ENCODE results near the gene ANKRD55. TPM values are rescaled to one million over a fixed set of nuclear protein-coding genes. Genes with fewer than 3 reads are reported as not detected.

Gene ANKRD55
- total RNA-seq, 1 experiment from 2014 or later: not detected

DNA sequence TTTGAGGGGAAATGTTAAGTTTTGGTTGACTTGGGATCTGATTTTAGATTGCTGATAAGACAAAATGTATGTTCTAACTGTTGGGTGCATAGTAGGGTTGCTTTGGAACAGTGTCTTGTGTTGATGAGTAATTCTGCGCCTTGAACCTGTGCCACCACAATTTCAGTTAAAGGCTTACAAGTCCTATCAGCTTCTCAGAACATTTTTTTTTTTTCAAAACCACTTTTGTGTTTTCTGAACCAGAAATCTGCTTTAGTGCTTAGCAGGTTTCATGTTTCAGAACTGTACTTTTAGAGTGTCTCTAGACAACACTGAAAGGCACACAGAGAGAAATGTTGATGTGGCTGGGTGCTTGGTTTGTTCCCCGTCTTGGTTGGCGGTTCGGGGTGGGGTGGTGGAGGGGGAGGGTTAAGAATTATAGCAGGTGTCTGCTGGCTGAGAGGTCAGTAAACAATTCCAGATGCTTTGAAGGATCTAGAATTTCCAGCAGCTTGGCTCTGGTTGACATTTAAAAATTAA, 84.6 kb downstream of the ANKRD55 start:
- Mint-ChIP-seq H3K27me3 (ENCODE audit: low read depth) (no peaks in the 10 kb centered on the region), H3K9me3 (no peaks in the 10 kb centered on the region), H3K4me1 (0 out of 2 replicates have a peak, but pooled peaks cover 5% of the 10 kb centered on the region), H3K36me3 (no peaks in the 10 kb centered on the region), H3K27ac (no peak overlapping the region), H3K4me3 (no peak overlapping the region)
- ATAC-seq (no peak), DNase-seq (ENCODE audit: low spot score) (no peak)
- POLR2A ChIA-PET: no interaction called here
- no peak for TF ChIP-seq SMAD3 (CRISPR knock-in tag; IDR thresholded peaks at IDR 0.05; ENCODE audit: borderline replicate concordance)
- CTCF ChIA-PET: interaction anchor here (0.7 kb wide), 1 partner anchor 311 kb away, joined by 5 read pairs; no protein-coding TSS in a partner anchor

DNA sequence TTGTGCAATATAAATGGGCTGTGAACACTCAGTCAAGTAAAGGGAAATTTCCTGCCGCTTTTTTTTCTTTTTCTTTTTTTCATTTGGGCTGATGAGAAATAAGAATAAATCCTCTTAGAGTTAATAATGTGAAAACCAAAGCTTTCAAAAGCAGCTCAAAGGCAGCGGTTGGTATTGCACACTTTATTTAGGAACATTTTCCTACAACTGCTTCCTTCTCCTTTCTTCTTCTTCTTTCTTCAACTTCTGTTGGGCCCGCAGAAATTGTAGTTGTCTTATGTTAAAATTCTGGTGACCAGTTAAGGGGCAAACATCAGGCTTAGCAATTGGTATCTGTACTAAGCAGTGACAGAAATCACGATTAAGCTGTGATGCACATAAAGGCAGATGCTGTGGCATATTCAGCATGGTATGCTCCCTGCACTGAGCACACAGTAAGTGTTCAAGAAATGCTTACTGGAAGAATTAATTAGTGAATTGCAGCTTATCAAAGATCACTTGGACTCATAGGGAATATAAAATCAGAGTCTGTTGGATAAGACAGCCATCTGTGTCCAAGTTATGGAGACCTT, 85.4 kb downstream of the ANKRD55 start:
- H3K27me3 Mint-ChIP-seq (ENCODE audit: low read depth): no peaks in the 10 kb centered on the region
- ChIA-PET CTCF (interaction anchor here (0.6 kb wide), 1 partner anchor 165 kb away, joined by 3 read pairs; no protein-coding TSS in a partner anchor), POLR2A (no interaction called here)
- TF ChIP-seq TEAD1 (CRISPR knock-in tag; IDR thresholded peaks at IDR 0.05): no peak
- TF ChIP-seq KAT7 (CRISPR knock-in tag; IDR thresholded peaks at IDR 0.05; ENCODE audit: borderline replicate concordance): no peak
- no peak for TF ChIP-seq JUN (CRISPR knock-in tag; IDR thresholded peaks at IDR 0.05)
- no peak for TF ChIP-seq ZBTB21 (CRISPR knock-in tag; IDR thresholded peaks at IDR 0.05; ENCODE audit: borderline replicate concordance)
- no peak for TF ChIP-seq PRRX2 (CRISPR knock-in tag; IDR thresholded peaks at IDR 0.05)
- H3K9me3 Mint-ChIP-seq: no peaks in the 10 kb centered on the region
- H3K27ac Mint-ChIP-seq: no peak overlapping the region
- ATAC-seq (no peak), DNase-seq (ENCODE audit: low spot score) (no peak)
- H3K4me3 Mint-ChIP-seq: no peak overlapping the region
- H3K36me3 Mint-ChIP-seq: no peaks in the 10 kb centered on the region
- 0 out of 2 replicates have a peak, but pooled peaks cover 5% of the 10 kb centered on the region for H3K4me1 Mint-ChIP-seq

DNA sequence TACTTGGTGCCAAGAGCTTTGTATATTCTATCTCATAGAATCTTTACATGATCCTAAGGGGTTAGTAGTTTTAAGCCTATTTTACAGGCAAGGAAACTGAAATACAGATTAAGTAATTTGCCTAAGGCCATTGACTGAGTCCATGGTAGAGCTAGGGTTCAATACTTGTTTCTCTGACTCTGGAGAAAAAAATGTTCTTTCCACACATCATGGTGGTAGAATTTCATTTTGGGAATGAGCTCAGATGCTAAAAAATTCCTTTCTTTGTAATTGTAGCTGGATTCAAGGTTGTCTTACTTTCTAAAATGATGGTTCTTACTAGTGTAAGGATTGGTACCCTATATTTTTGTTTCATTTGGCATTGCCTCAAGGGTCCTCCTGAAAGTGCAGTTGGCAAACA, 86.0 kb downstream of the ANKRD55 start:
- TF ChIP-seq RELA (CRISPR knock-in tag; IDR thresholded peaks at IDR 0.05; ENCODE audit: borderline replicate concordance): no peak
- TF ChIP-seq, protein P1, sequence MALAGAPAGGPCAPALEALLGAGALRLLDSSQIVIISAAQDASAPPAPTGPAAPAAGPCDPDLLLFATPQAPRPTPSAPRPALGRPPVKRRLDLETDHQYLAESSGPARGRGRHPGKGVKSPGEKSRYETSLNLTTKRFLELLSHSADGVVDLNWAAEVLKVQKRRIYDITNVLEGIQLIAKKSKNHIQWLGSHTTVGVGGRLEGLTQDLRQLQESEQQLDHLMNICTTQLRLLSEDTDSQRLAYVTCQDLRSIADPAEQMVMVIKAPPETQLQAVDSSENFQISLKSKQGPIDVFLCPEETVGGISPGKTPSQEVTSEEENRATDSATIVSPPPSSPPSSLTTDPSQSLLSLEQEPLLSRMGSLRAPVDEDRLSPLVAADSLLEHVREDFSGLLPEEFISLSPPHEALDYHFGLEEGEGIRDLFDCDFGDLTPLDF (CRISPR knock-in tag; IDR thresholded peaks at IDR 0.05): no peak
- TF ChIP-seq SOX15 (CRISPR knock-in tag; IDR thresholded peaks at IDR 0.05): no peak
- TF ChIP-seq TCF7 (CRISPR knock-in tag; IDR thresholded peaks at IDR 0.05; ENCODE audit: low read depth): no peak
- TF ChIP-seq MXD4 (CRISPR knock-in tag; IDR thresholded peaks at IDR 0.05; ENCODE audit: borderline replicate concordance): no peak
- no peak for TF ChIP-seq ELF4 (CRISPR knock-in tag; IDR thresholded peaks at IDR 0.05; ENCODE audit: low read depth)
- no peak for TF ChIP-seq ZNF138 (CRISPR knock-in tag; conservative IDR thresholded peaks at IDR 0.05)
- TF ChIP-seq GRHL2 (CRISPR knock-in tag; IDR thresholded peaks at IDR 0.05; ENCODE audit: insufficient replicate concordance, severe bottlenecking): no peak
- TF ChIP-seq IRF2 (CRISPR knock-in tag; IDR thresholded peaks at IDR 0.05; ENCODE audit: borderline replicate concordance, low read depth): no peak
- no peak for TF ChIP-seq NR1H2 (CRISPR knock-in tag; IDR thresholded peaks at IDR 0.05)
- no peak for TF ChIP-seq TEAD4 (CRISPR knock-in tag; IDR thresholded peaks at IDR 0.05)
- DNase-seq (ENCODE audit: low spot score) (no peak), ATAC-seq (no peak)
- Mint-ChIP-seq H3K4me1 (no peaks in the 10 kb centered on the region), H3K9me3 (no peaks in the 10 kb centered on the region), H3K36me3 (no peaks in the 10 kb centered on the region), H3K27ac (no peak overlapping the region), H3K4me3 (no peak overlapping the region), H3K27me3 (ENCODE audit: low read depth) (no peaks in the 10 kb centered on the region)
- POLR2A ChIA-PET: no interaction called here
- CTCF ChIA-PET: interaction anchor here (0.6 kb wide), 1 partner anchor 164 kb away, joined by 3 read pairs; no protein-coding TSS in a partner anchor

DNA sequence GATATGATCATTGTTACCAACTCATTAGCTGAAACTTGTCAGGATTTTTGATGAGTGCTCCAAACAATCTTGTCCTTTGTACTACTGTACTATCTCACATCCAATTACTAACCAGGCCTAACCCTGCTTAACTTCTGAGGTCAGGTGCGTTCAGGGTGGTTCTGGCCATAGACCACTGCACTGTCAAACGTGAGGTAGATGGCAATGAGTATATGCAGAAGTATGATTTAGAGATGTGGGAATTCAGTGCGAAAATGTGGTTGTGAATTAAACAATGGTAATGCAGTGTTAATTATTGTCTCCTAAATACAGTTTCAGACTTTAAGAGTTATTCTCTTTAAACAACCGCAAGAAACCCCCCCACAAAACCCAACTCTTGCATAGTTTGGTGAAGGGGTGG, 86.5 kb downstream of the ANKRD55 start:
- Mint-ChIP-seq H3K4me1 (no peaks in the 10 kb centered on the region), H3K27ac (no peak overlapping the region), H3K36me3 (no peaks in the 10 kb centered on the region), H3K27me3 (ENCODE audit: low read depth) (no peaks in the 10 kb centered on the region), H3K9me3 (no peaks in the 10 kb centered on the region), H3K4me3 (no peak overlapping the region)
- no peak for DNase-seq (ENCODE audit: low spot score)
- TF ChIP-seq, protein P2, sequence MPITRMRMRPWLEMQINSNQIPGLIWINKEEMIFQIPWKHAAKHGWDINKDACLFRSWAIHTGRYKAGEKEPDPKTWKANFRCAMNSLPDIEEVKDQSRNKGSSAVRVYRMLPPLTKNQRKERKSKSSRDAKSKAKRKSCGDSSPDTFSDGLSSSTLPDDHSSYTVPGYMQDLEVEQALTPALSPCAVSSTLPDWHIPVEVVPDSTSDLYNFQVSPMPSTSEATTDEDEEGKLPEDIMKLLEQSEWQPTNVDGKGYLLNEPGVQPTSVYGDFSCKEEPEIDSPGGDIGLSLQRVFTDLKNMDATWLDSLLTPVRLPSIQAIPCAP (CRISPR knock-in tag; IDR thresholded peaks at IDR 0.05): no peak
- ChIA-PET POLR2A (no interaction called here), CTCF (no interaction called here)
- ATAC-seq: no peak

Data from WTC11 (cell line).